Measurements from ENCODE around the gene SGPP1. TPM values are rescaled to one million over a fixed set of nuclear protein-coding genes. Genes with fewer than 3 reads are reported as not detected.
"Not testable (repeated sequence)": the region's sequence is repeated elsewhere in the genome, so short reads cannot be mapped to it uniquely, and the experiment has no call there.

The SGPP1 gene
- total RNA-seq, 1 experiment from 2014 or later, result 29.6 TPM

GRCh38 chr14:63730659-63731058 lies 2.8 kb upstream of the SGPP1 start:
- in situ Hi-C loops (cut with HindIII; ENCODE audit: low sequenced_read_pairs), result no loop called here
- DNase-seq (ENCODE audit: low spot score), result no peak

GRCh38 chr14:63727231-63727735 lies 582 bp downstream of the SGPP1 start:
- in situ Hi-C loops (cut with HindIII; ENCODE audit: low sequenced_read_pairs), result no loop called here
- peak; percentile 57 for DNase-seq (ENCODE audit: low spot score)

GRCh38 chr14:63726499-63726898 lies 1.4 kb downstream of the SGPP1 start:
- DNase-seq (ENCODE audit: low spot score), result peak; percentile 15
- in situ Hi-C loops (cut with HindIII; ENCODE audit: low sequenced_read_pairs), result no loop called here

GRCh38 chr14:63725786-63726460 lies 1.9 kb downstream of the SGPP1 start:
- peak; percentile 40 for DNase-seq (ENCODE audit: low spot score)
- in situ Hi-C loops (cut with HindIII; ENCODE audit: low sequenced_read_pairs), result no loop called here

GRCh38 chr14:63717702-63718101 lies 10.2 kb downstream of the SGPP1 start:
- in situ Hi-C loops (cut with HindIII; ENCODE audit: low sequenced_read_pairs), result no loop called here
- DNase-seq (ENCODE audit: low spot score), result no peak

- in situ Hi-C loops (cut with HindIII; ENCODE audit: low sequenced_read_pairs), result no loop called here
- DNase-seq (ENCODE audit: low spot score), result no peak
Observed at GRCh38 chr14:63715360-63715759, 12.5 kb downstream of the SGPP1 start.

- in situ Hi-C loops (cut with HindIII; ENCODE audit: low sequenced_read_pairs), result no loop called here
- DNase-seq (ENCODE audit: low spot score), result peak; percentile 9
Observed at GRCh38 chr14:63713764-63714163, 14.1 kb downstream of the SGPP1 start.

- in situ Hi-C loops (cut with HindIII; ENCODE audit: low sequenced_read_pairs), result no loop called here
- no peak for DNase-seq (ENCODE audit: low spot score)
Observed at GRCh38 chr14:63713058-63713457, 14.8 kb downstream of the SGPP1 start.

- in situ Hi-C loops (cut with HindIII; ENCODE audit: low sequenced_read_pairs), result no loop called here
- DNase-seq (ENCODE audit: low spot score), result no peak
Observed at GRCh38 chr14:63712123-63712522, 15.7 kb downstream of the SGPP1 start.

- no peak for DNase-seq (ENCODE audit: low spot score)
- in situ Hi-C loops (cut with HindIII; ENCODE audit: low sequenced_read_pairs), result no loop called here
Observed at GRCh38 chr14:63710497-63710896, 17.4 kb downstream of the SGPP1 start.

GRCh38 chr14:63709589-63709988 lies 18.3 kb downstream of the SGPP1 start:
- in situ Hi-C loops (cut with HindIII; ENCODE audit: low sequenced_read_pairs), result no loop called here
- no peak for DNase-seq (ENCODE audit: low spot score)

GRCh38 chr14:63707216-63707615 lies 20.6 kb downstream of the SGPP1 start:
- in situ Hi-C loops (cut with HindIII; ENCODE audit: low sequenced_read_pairs), result no loop called here
- no peak for DNase-seq (ENCODE audit: low spot score)

GRCh38 chr14:63705561-63706070 lies 22.2 kb downstream of the SGPP1 start:
- no peak for DNase-seq (ENCODE audit: low spot score)
- in situ Hi-C loops (cut with HindIII; ENCODE audit: low sequenced_read_pairs), result no loop called here

GRCh38 chr14:63702530-63702929 lies 25.3 kb downstream of the SGPP1 start:
- in situ Hi-C loops (cut with HindIII; ENCODE audit: low sequenced_read_pairs); DNase-seq (ENCODE audit: low spot score): not testable (repeated sequence)

GRCh38 chr14:63701606-63702299 lies 26.1 kb downstream of the SGPP1 start:
- no peak for DNase-seq (ENCODE audit: low spot score)

GRCh38 chr14:63692310-63693020 lies 35.4 kb downstream of the SGPP1 start:
- in situ Hi-C loops (cut with HindIII; ENCODE audit: low sequenced_read_pairs), result no loop called here

More at GRCh38 chr14:63701606-63702299, 26.1 kb downstream of the SGPP1 start:
- in situ Hi-C loops (cut with HindIII; ENCODE audit: low sequenced_read_pairs), result no loop called here

GRCh38 chr14:63689132-63689531 lies 38.7 kb downstream of the SGPP1 start:
- no peak for DNase-seq (ENCODE audit: low spot score)
- in situ Hi-C loops (cut with HindIII; ENCODE audit: low sequenced_read_pairs), result no loop called here

More at GRCh38 chr14:63692310-63693020, 35.4 kb downstream of the SGPP1 start:
- DNase-seq (ENCODE audit: low spot score), result no peak

- no peak for DNase-seq (ENCODE audit: low spot score)
- in situ Hi-C loops (cut with HindIII; ENCODE audit: low sequenced_read_pairs), result no loop called here
Observed at GRCh38 chr14:63686926-63687325, 40.9 kb downstream of the SGPP1 start.

- no peak for DNase-seq (ENCODE audit: low spot score)
- in situ Hi-C loops (cut with HindIII; ENCODE audit: low sequenced_read_pairs), result no loop called here
Observed at GRCh38 chr14:63685401-63685800, 42.5 kb downstream of the SGPP1 start.
